HepG2 (cell line): ENCODE results near the gene MB. TPM values are rescaled to one million over a fixed set of nuclear protein-coding genes. Genes with fewer than 3 reads are reported as not detected.

Source experiments
- ATAC-seq: fragments of 200-7000 bp; cut with Tn5 transposase; 3 replicates; pipeline ENCODE4 v1.9.1; 2020; ENCODE audit warnings: mild to moderate bottlenecking, moderate library complexity
- BruUV-seq: library from RNA; stranded (reverse); fragments of 400-500 nt; replicated peaks from 2 replicates; lab custom pipeline; 2021; lab: Mats Ljungman, UMichigan
- CTCF ChIA-PET: fragments of 300-600 bp; formaldehyde crosslinking; extraction: SDS; loops from one replicate; lab custom pipeline; 2021; ENCODE audit warnings: low total read pairs, inconsistent platforms, low intra/inter-chr PET ratio; lab: Yijun Ruan, JAX
- POLR2A ChIA-PET: fragments of 350-600 bp; sonication (Branson Sonifier 250); formaldehyde crosslinking; loops from one replicate; lab custom pipeline; 2020; ENCODE audit warnings: antibody characterized with exemption, inconsistent platforms; lab: Yijun Ruan, JAX
- DNase-seq: peaks from one replicate; pipeline ENCODE4 v3.0.0-alpha.2; 2015; ENCODE audit warnings: low spot score
- FAIRE-seq: peaks from 3 replicates; lab custom pipeline; 2011; peaks lifted over from hg19 to GRCh38; lab: Jason Lieb, UNC
- H2AFZ ChIP-seq: one replicate; pipeline ENCODE4 v1.6.1; 2011; ENCODE audit warnings: low read length, inconsistent platforms
- H3K27ac ChIP-seq: fragments of 300-600 bp; 3 replicates; pipeline ENCODE4 v1.8.0; 2011; ENCODE audit warnings: mixed run types, mild to moderate bottlenecking, mixed read lengths, low read length, inconsistent platforms; ENCODE audit not compliant: insufficient read depth; ENCODE audit errors: extremely low read length
- H3K27me3 ChIP-seq, 2 experiments: fragments of 200-600 bp in 1 of 2; 2 replicates in 1 of 2; 3 replicates in 1 of 2; pipeline versions ENCODE4 v1.6.0 to v1.8.0; 2011; ENCODE audit warnings: low read length in 2 of 2, mild to moderate bottlenecking in 2 of 2, moderate library complexity in 2 of 2, inconsistent platforms in 1 of 2; ENCODE audit not compliant: insufficient read depth in 2 of 2, control insufficient read depth in 1 of 2
- H3K36me3 ChIP-seq, 2 experiments: fragments of 200-600 bp in 1 of 2; replicated peaks in 1 of 2; 2 replicates in 1 of 2; 3 replicates in 1 of 2; pipeline versions ENCODE4 v1.5.1 to v1.8.0; 2011; ENCODE audit warnings: low read length in 2 of 2, inconsistent platforms in 1 of 2; ENCODE audit not compliant: insufficient read depth in 2 of 2, control insufficient read depth in 1 of 2
- H3K4me1 ChIP-seq: 2 replicates; pipeline ENCODE4 v1.5.1; 2012; ENCODE audit warnings: low read length, inconsistent platforms; ENCODE audit not compliant: insufficient read depth
- H3K4me2 ChIP-seq: 2 replicates; pipeline ENCODE4 v1.6.0; 2011; ENCODE audit warnings: low read depth, low read length, inconsistent platforms
- H3K4me3 ChIP-seq, 3 experiments: fragments of 200-600 bp in 1 of 3; sonication (generic), shearing (Covaris generic) in 1 of 3; replicated peaks in 1 of 3; 2 replicates each; pipeline ENCODE4 v1.5.1; 2011 to 2016; ENCODE audit warnings: low read length in 3 of 3, inconsistent platforms in 2 of 3, low read depth in 2 of 3, mild to moderate bottlenecking in 2 of 3, control low read depth in 1 of 3, mixed read lengths in 1 of 3; ENCODE audit not compliant: insufficient read depth in 1 of 3
- H3K79me2 ChIP-seq: one replicate; pipeline ENCODE4 v1.6.1; 2011; ENCODE audit warnings: low read length, inconsistent platforms; ENCODE audit not compliant: insufficient read depth
- H3K9ac ChIP-seq: 2 replicates; pipeline ENCODE4 v1.6.0; 2011; ENCODE audit warnings: mild to moderate bottlenecking, low read depth, low read length, inconsistent platforms; ENCODE audit not compliant: insufficient read depth
- H3K9me3 ChIP-seq: 2 replicates; pipeline ENCODE4 v1.5.1; 2012; ENCODE audit warnings: mild to moderate bottlenecking, low read length
- H4K20me1 ChIP-seq: 2 replicates; pipeline ENCODE4 v1.6.0; 2011; ENCODE audit warnings: inconsistent platforms, mild to moderate bottlenecking, low read length, moderate library complexity; ENCODE audit not compliant: insufficient read depth
- ARHGAP35 ChIP-seq: sonication (generic); formaldehyde crosslinking; IDR thresholded peaks from 2 replicates; pipeline ENCODE4 v1.9.0; 2022; ENCODE audit warnings: mild to moderate bottlenecking, inconsistent platforms, moderate library complexity, missing genetic modification reagents, borderline replicate concordance
- CEBPG ChIP-seq: IDR thresholded peaks from 2 replicates; pipeline ENCODE4 v1.6.1; 2016
- GZF1 ChIP-seq: sonication (generic); formaldehyde crosslinking; IDR thresholded peaks from 2 replicates; pipeline ENCODE4 v1.5.1; 2020; ENCODE audit warnings: mild to moderate bottlenecking, missing genetic modification reagents
- MAX ChIP-seq: IDR thresholded peaks from 2 replicates; pipeline ENCODE4 v1.6.1; 2012; ENCODE audit warnings: inconsistent platforms
- MXI1 ChIP-seq: IDR thresholded peaks from 3 replicates; pipeline ENCODE4 v1.6.1; 2012; ENCODE audit warnings: low read depth, low read length, inconsistent platforms, borderline replicate concordance
- RCOR2 ChIP-seq: IDR thresholded peaks from 2 replicates; pipeline ENCODE4 v1.6.1; 2016; ENCODE audit warnings: missing biosample characterization, missing genetic modification reagents
- U2AF2 ChIP-seq: fragments of 200-400 bp; formaldehyde crosslinking; IDR thresholded peaks from 2 replicates; pipeline ENCODE4 v1.6.1; 2017; ENCODE audit warnings: low read depth, mild to moderate bottlenecking, low read length
- ZKSCAN8 ChIP-seq: IDR thresholded peaks from 2 replicates; pipeline ENCODE4 v1.6.1; 2016; ENCODE audit warnings: borderline replicate concordance, missing genetic modification reagents, missing compliant biosample characterization
- in situ Hi-C: cut with HindIII; loops from 2 replicates; pipeline ENCODE4 v1.10.0; 2017; ENCODE audit warnings: low pct_unique_long_range_greater_than_20kb; ENCODE audit not compliant: extremely low pct_ligation_motif_present
- intact Hi-C: fragments of 100-400 bp; cut with micrococcal nuclease; formaldehyde crosslinking; loops from one replicate; pipeline ENCODE4 v1.10.0; 2022; ENCODE audit not compliant: unreplicated experiment
- polyA plus RNA-seq, 8 experiments: library from polyadenylated mRNA; depleted of rRNA in 3 of 8; stranded (reverse) in 7 of 8; unstranded in 1 of 8; fragments of >200 nt; fragmentation: Illumina TruSeq in 4 of 8; extraction: Trizol in 4 of 8; gene quantifications; 2 replicates each; pipeline versions ENCODE4 v1.2.1 to v1.2.3, GENCODE V29; 2011 to 2016; ENCODE audit warnings: low read depth in 4 of 8, missing spikeins in 1 of 8, mixed read lengths in 1 of 8; ENCODE audit not compliant: insufficient read depth in 1 of 8
- total RNA-seq, 5 experiments: library from RNA; depleted of rRNA; stranded (reverse); fragments of >200 nt; fragmentation: Illumina TruSeq; extraction: Trizol; gene quantifications; 2 replicates each; pipeline ENCODE4 v1.2.3, GENCODE V29; 2016; ENCODE audit warnings: low read depth in 1 of 5
- TF ChIP-seq, protein P1 (sequence below): sonication (generic); formaldehyde crosslinking; IDR thresholded peaks from 2 replicates; pipeline ENCODE4 v1.8.1; 2023; ENCODE audit warnings: missing genetic modification reagents, mild to moderate bottlenecking, borderline replicate concordance
- TF ChIP-seq, protein P2 (sequence below): sonication (generic); formaldehyde crosslinking; IDR thresholded peaks from 2 replicates; pipeline ENCODE4 v1.5.1; 2020; ENCODE audit warnings: missing genetic modification reagents, mild to moderate bottlenecking, borderline replicate concordance
- TF ChIP-seq, protein P3 (sequence below): sonication (generic); formaldehyde crosslinking; IDR thresholded peaks from 2 replicates; pipeline ENCODE4 v1.4.0; 2020; ENCODE audit warnings: mild to moderate bottlenecking, missing genetic modification reagents
- TF ChIP-seq, protein P4 (sequence below): sonication (generic); formaldehyde crosslinking; conservative IDR thresholded peaks from 2 replicates; pipeline ENCODE4 v1.8.0; 2022; ENCODE audit warnings: mild to moderate bottlenecking, moderate library complexity, missing genetic modification reagents
- TF ChIP-seq, protein P5 (sequence below): sonication (generic); formaldehyde crosslinking; IDR thresholded peaks from 2 replicates; pipeline ENCODE4 v1.4.0; 2020; ENCODE audit warnings: missing genetic modification reagents

MB gene
- total and polyA plus RNA-seq, 2 of the 13 experiments (the other 11 are each of a cell fraction or from before 2014, with no cell fraction given): 0.07 TPM; not detected in 1

DNA sequence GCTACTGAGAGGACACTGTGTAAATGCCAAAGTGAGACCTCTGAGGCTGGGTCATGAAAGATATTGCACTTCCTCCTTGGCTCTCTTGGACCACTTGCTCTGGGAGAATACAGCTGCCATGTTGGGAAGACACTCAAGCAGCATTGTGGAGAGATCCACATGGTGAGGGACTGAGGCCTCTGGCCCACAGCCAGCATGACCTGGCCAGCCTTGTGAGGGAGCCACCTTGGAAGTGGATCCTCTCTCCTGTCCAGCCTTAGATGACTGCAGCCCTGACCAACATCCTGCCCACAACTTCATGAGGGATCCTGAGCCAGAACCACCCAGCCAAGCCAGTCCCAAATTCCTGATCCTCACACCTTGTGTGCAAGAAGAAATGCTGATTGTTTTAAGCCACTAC is 30.4 kb downstream of the MB start:
- DNase-seq (no peak), ATAC-seq (no peak), FAIRE-seq (no peak)
- Histone ChIP-seq H3K36me3 (no peaks in the 10 kb centered on the region), H3K4me3 (no peak overlapping the region), H4K20me1 (no peaks in the 10 kb centered on the region), H3K9me3 (no peaks in the 10 kb centered on the region), H3K4me1 (peaks cover 20% of the 10 kb centered on the region), H2AFZ (no peak overlapping the region), H3K9ac (no peak overlapping the region), H3K27ac (no peak overlapping the region), H3K4me2 (no peak overlapping the region), H3K27me3 (peaks cover 0 to 29% of the 10 kb centered on the region in 2 experiments; a peak in 2 of 5 replicates), H3K79me2 (no peaks in the 10 kb centered on the region)
- in situ Hi-C loops (loop anchor here (5.0 kb wide), 1 partner anchor 234 kb away; no protein-coding TSS in a partner anchor), intact Hi-C loops (no loop called here)
- TF ChIP-seq, protein P1, sequence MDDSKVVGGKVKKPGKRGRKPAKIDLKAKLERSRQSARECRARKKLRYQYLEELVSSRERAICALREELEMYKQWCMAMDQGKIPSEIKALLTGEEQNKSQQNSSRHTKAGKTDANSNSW (CRISPR knock-in tag): no peak
- TF ChIP-seq ZKSCAN8 (no peak), MXI1 (no peak), ARHGAP35 (CRISPR knock-in tag) (no peak), U2AF2 (no peak), GZF1 (CRISPR knock-in tag) (no peak), CEBPG (no peak), RCOR2 (CRISPR knock-in tag) (no peak), MAX (no peak)
- TF ChIP-seq, protein P2, sequence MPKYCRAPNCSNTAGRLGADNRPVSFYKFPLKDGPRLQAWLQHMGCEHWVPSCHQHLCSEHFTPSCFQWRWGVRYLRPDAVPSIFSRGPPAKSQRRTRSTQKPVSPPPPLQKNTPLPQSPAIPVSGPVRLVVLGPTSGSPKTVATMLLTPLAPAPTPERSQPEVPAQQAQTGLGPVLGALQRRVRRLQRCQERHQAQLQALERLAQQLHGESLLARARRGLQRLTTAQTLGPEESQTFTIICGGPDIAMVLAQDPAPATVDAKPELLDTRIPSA: no peak
- TF ChIP-seq, protein P3, sequence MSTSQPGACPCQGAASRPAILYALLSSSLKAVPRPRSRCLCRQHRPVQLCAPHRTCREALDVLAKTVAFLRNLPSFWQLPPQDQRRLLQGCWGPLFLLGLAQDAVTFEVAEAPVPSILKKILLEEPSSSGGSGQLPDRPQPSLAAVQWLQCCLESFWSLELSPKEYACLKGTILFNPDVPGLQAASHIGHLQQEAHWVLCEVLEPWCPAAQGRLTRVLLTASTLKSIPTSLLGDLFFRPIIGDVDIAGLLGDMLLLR (CRISPR knock-in tag): no peak
- TF ChIP-seq, protein P4, sequence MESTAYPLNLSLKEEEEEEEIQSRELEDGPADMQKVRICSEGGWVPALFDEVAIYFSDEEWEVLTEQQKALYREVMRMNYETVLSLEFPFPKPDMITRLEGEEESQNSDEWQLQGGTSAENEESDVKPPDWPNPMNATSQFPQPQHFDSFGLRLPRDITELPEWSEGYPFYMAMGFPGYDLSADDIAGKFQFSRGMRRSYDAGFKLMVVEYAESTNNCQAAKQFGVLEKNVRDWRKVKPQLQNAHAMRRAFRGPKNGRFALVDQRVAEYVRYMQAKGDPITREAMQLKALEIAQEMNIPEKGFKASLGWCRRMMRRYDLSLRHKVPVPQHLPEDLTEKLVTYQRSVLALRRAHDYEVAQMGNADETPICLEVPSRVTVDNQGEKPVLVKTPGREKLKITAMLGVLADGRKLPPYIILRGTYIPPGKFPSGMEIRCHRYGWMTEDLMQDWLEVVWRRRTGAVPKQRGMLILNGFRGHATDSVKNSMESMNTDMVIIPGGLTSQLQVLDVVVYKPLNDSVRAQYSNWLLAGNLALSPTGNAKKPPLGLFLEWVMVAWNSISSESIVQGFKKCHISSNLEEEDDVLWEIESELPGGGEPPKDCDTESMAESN (CRISPR knock-in tag): no peak
- TF ChIP-seq, protein P5, sequence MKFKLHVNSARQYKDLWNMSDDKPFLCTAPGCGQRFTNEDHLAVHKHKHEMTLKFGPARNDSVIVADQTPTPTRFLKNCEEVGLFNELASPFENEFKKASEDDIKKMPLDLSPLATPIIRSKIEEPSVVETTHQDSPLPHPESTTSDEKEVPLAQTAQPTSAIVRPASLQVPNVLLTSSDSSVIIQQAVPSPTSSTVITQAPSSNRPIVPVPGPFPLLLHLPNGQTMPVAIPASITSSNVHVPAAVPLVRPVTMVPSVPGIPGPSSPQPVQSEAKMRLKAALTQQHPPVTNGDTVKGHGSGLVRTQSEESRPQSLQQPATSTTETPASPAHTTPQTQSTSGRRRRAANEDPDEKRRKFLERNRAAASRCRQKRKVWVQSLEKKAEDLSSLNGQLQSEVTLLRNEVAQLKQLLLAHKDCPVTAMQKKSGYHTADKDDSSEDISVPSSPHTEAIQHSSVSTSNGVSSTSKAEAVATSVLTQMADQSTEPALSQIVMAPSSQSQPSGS (CRISPR knock-in tag): no peak
- ChIA-PET CTCF (no interaction called here), POLR2A (no interaction called here)
- no TSS peak for BruUV-seq
